GM23248 (cell line): ENCODE results near the gene BTBD2. TPM values are rescaled to one million over a fixed set of nuclear protein-coding genes. Genes with fewer than 3 reads are reported as not detected.

Experiments used
- DNase-seq: peaks from one replicate; pipeline ENCODE4 v3.0.0-alpha.2; 2015
- H2AFZ ChIP-seq: fragments of 200-600 bp; sonication (generic); 2 replicates; pipeline ENCODE4 v1.6.1; 2016; ENCODE audit warnings: antibody characterized with exemption
- H3F3A ChIP-seq: fragments of 200-600 bp; sonication (generic); 2 replicates; pipeline ENCODE4 v1.6.1; 2016; ENCODE audit warnings: mild to moderate bottlenecking, antibody characterized with exemption, mixed run types; ENCODE audit not compliant: insufficient read depth
- H3K27ac ChIP-seq: fragments of 200-600 bp; sonication (generic); 2 replicates; pipeline ENCODE4 v1.5.1; 2016; ENCODE audit warnings: mild to moderate bottlenecking
- H3K27me3 ChIP-seq: fragments of 200-600 bp; sonication (generic); replicated peaks from 2 replicates; pipeline ENCODE4 v1.6.1; 2016; ENCODE audit warnings: mild to moderate bottlenecking; ENCODE audit not compliant: insufficient read depth
- H3K36me3 ChIP-seq: fragments of 200-600 bp; sonication (generic); 2 replicates; pipeline ENCODE4 v1.6.1; 2016; ENCODE audit warnings: low read depth, mild to moderate bottlenecking
- H3K4me1 ChIP-seq: fragments of 200-600 bp; sonication (generic); 2 replicates; pipeline ENCODE4 v1.6.1; 2016; ENCODE audit warnings: mild to moderate bottlenecking; ENCODE audit not compliant: insufficient read depth
- H3K4me2 ChIP-seq: fragments of 200-600 bp; sonication (generic); one replicate; pipeline ENCODE4 v1.6.1; 2016; ENCODE audit warnings: mild to moderate bottlenecking; ENCODE audit not compliant: unreplicated experiment
- H3K4me3 ChIP-seq: fragments of 200-600 bp; sonication (generic); 2 replicates; pipeline ENCODE4 v1.5.1; 2016; ENCODE audit warnings: mild to moderate bottlenecking
- H3K79me2 ChIP-seq: fragments of 200-600 bp; sonication (generic); 2 replicates; pipeline ENCODE4 v1.6.1; 2016; ENCODE audit warnings: mild to moderate bottlenecking; ENCODE audit not compliant: insufficient read depth
- H3K9ac ChIP-seq: fragments of 200-600 bp; sonication (generic); 2 replicates; pipeline ENCODE4 v1.6.1; 2016; ENCODE audit warnings: mild to moderate bottlenecking
- H3K9me2 ChIP-seq: fragments of 200-600 bp; sonication (generic); 2 replicates; pipeline ENCODE4 v1.6.1; 2016; ENCODE audit warnings: mixed run types, mild to moderate bottlenecking, moderate library complexity; ENCODE audit not compliant: insufficient read depth
- H3K9me3 ChIP-seq: fragments of 200-600 bp; sonication (generic); one replicate; pipeline ENCODE4 v1.6.1; 2017; ENCODE audit warnings: low read depth
- H4K20me1 ChIP-seq: fragments of 200-600 bp; sonication (generic); 2 replicates; pipeline ENCODE4 v1.6.0; 2016; ENCODE audit not compliant: insufficient read depth
- EZH2 ChIP-seq: fragments of 200-600 bp; sonication (generic); IDR thresholded peaks from 2 replicates; pipeline ENCODE4 v1.6.1; 2018; ENCODE audit warnings: antibody characterized with exemption, mild to moderate bottlenecking; ENCODE audit not compliant: insufficient read depth, poor library complexity, severe bottlenecking
- EZH2phosphoT487 ChIP-seq: fragments of 200-600 bp; sonication (generic); IDR thresholded peaks from 2 replicates; pipeline ENCODE4 v1.6.1; 2018; ENCODE audit warnings: antibody characterized with exemption, moderate library complexity, mild to moderate bottlenecking, low read depth; ENCODE audit not compliant: insufficient read depth
- WGBS, 2 experiments: methylation state at CpG; one replicate each; pipeline ENCODE4 v1.1.6; 2015 to 2017; ENCODE audit warnings: low lambda C conversion rate in 2 of 2, low coverage in 1 of 2; ENCODE audit errors: missing lambda C conversion rate in 2 of 2; 5-methylcytosine and 5-hydroxymethylcytosine counted together
- in situ Hi-C: fragments of 300-500 bp; cut with MboI; formaldehyde crosslinking; loops from 2 replicates; pipeline ENCODE4 v1.15.0; 2020
- polyA plus RNA-seq: library from polyadenylated mRNA; unstranded; fragments of >200 nt; fragmentation: Nextera tagmentation; extraction: Ambion mirVana; gene quantifications from 2 replicates; pipeline ENCODE4 v1.2.1, GENCODE V29; 2016
- total RNA-seq: library from RNA; depleted of rRNA; stranded (reverse); fragments of >200 nt; shearing (Covaris generic); gene quantifications from 2 replicates; pipeline ENCODE4 v1.2.3, GENCODE V29; 2014

BTBD2 gene
- total and polyA plus RNA-seq, 2 experiments from 2014 or later: 6.8 to 69.5 TPM

- Histone ChIP-seq H3K4me2 (peak overlapping the region; percentile 75), H3K27me3 (no peaks in the 10 kb centered on the region), H3K9me2 (no peaks in the 10 kb centered on the region), H4K20me1 (peaks cover 8% of the 10 kb centered on the region; the same call in 1 of the 2 replicates), H3K4me3 (peak overlapping the region; percentile 97; the same call in 1 of the 2 replicates), H3K4me1 (peaks cover 27% of the 10 kb centered on the region; the same call in 1 of the 2 replicates), H3K9me3 (no peaks in the 10 kb centered on the region), H3F3A (0 out of 2 replicates have a peak, but pooled peaks cover 4% of the 10 kb centered on the region), H3K36me3 (no peaks in the 10 kb centered on the region), H3K27ac (no peak overlapping the region), H3K9ac (peak overlapping the region; percentile 62), H3K79me2 (peaks cover 37% of the 10 kb centered on the region), H2AFZ (peak overlapping the region; percentile 84)
- no peak for TF ChIP-seq EZH2phosphoT487
- TF ChIP-seq EZH2: no peak
- in situ Hi-C loops: no loop called here
- 63 to 64% methylated on average over 18 of the region's 18 CpGs for WGBS, 2 experiments
- DNase-seq: no peak
These were observed 36.5 kb upstream of the BTBD2 start for GRCh38 chr19:2051773-2052704.

- Histone ChIP-seq H3K27me3 (no peaks in the 10 kb centered on the region), H3K4me1 (peaks cover 26% of the 10 kb centered on the region; the same call in 1 of the 2 replicates), H3K36me3 (peaks cover 3% of the 10 kb centered on the region; the same call in 1 of the 2 replicates), H3K79me2 (peaks cover 45% of the 10 kb centered on the region), H3K9me3 (no peaks in the 10 kb centered on the region), H4K20me1 (peaks cover 8% of the 10 kb centered on the region; the same call in 1 of the 2 replicates), H3K27ac (peak within 1 kb of the TSS; percentile 44), H3K9me2 (no peaks in the 10 kb centered on the region), H3K4me3 (peak within 1 kb of the TSS; percentile 97), H3K4me2 (peak within 1 kb of the TSS; percentile 97), H3K9ac (peak within 1 kb of the TSS; percentile 85), H3F3A (0 out of 2 replicates have a peak, but pooled peaks cover 4% of the 10 kb centered on the region), H2AFZ (peak within 1 kb of the TSS; percentile 84)
- in situ Hi-C loops: no loop called here
- WGBS, 2 experiments: 2% methylated on average over 60 to 62 of the region's 93 CpGs
- TF ChIP-seq EZH2 (no peak), EZH2phosphoT487 (no peak)
- DNase-seq: peak; percentile 96
These were observed 35.7 kb upstream of the BTBD2 start, which contains the start of gene MKNK2 for GRCh38 chr19:2050991-2051772. MKNK2 (minus strand) TSS chr19:2051244; CDS start chr19:2050851, 393 bp downstream.

GRCh38 chr19:2050349-2050990, 35.0 kb upstream of the BTBD2 start:
- Histone ChIP-seq H3F3A (0 out of 2 replicates have a peak, but pooled peaks cover 2% of the 10 kb centered on the region), H3K9me3 (no peaks in the 10 kb centered on the region), H2AFZ (no peak overlapping the region), H3K4me1 (peaks cover 19% of the 10 kb centered on the region; the same call in 1 of the 2 replicates), H3K27ac (peak overlapping the region; percentile 44), H3K27me3 (no peaks in the 10 kb centered on the region), H3K4me2 (peak overlapping the region; percentile 97), H3K79me2 (peaks cover 50% of the 10 kb centered on the region), H3K36me3 (peaks cover 9% of the 10 kb centered on the region; the same call in 1 of the 2 replicates), H3K9ac (peak overlapping the region; percentile 85), H3K4me3 (peak overlapping the region; percentile 97), H4K20me1 (peaks cover 8% of the 10 kb centered on the region; the same call in 1 of the 2 replicates), H3K9me2 (no peaks in the 10 kb centered on the region)
- in situ Hi-C loops: no loop called here
- no peak for TF ChIP-seq EZH2phosphoT487
- TF ChIP-seq EZH2: no peak
- WGBS, 2 experiments: 2 to 4% methylated on average over 27 to 42 of the region's 49 CpGs
- DNase-seq: peak; percentile 54
